ENCODE data around the gene SOAT1.

The SOAT1 gene

GRCh38 chr1:179305450-179305849 is 11.9 kb downstream of the SOAT1 start:
- H3K27ac ChIP-seq, result no peak overlapping the region
- TF ChIP-seq ZFX (IDR thresholded peaks at IDR 0.05) (no peak), CTCF (conservative IDR thresholded peaks at IDR 0.05) (no peak)

GRCh38 chr1:179310291-179310690 is 16.7 kb downstream of the SOAT1 start:
- no peak for TF ChIP-seq CTCF (conservative IDR thresholded peaks at IDR 0.05)
- TF ChIP-seq ZFX (IDR thresholded peaks at IDR 0.05), result no peak
- no peak overlapping the region for H3K27ac ChIP-seq

GRCh38 chr1:179310721-179311120 is 17.1 kb downstream of the SOAT1 start:
- no peak for TF ChIP-seq ZFX (IDR thresholded peaks at IDR 0.05)
- TF ChIP-seq CTCF (conservative IDR thresholded peaks at IDR 0.05), result no peak

GRCh38 chr1:179311149-179311700 is 17.6 kb downstream of the SOAT1 start:
- no peak for TF ChIP-seq ZFX (IDR thresholded peaks at IDR 0.05)
- no peak for TF ChIP-seq CTCF (conservative IDR thresholded peaks at IDR 0.05)
- H3K27ac ChIP-seq, result no peak overlapping the region

More at GRCh38 chr1:179310721-179311120, 17.1 kb downstream of the SOAT1 start:
- H3K27ac ChIP-seq, result no peak overlapping the region

- TF ChIP-seq CTCF (conservative IDR thresholded peaks at IDR 0.05) (no peak), ZFX (IDR thresholded peaks at IDR 0.05) (no peak)
- H3K27ac ChIP-seq, result no peak overlapping the region
These were observed 19.4 kb downstream of the SOAT1 start for GRCh38 chr1:179313004-179313403.

- H3K27ac ChIP-seq, result no peak overlapping the region
- TF ChIP-seq ZFX (IDR thresholded peaks at IDR 0.05), result no peak
- TF ChIP-seq CTCF (conservative IDR thresholded peaks at IDR 0.05), result no peak
These were observed 21.3 kb downstream of the SOAT1 start for GRCh38 chr1:179314928-179315327.

GRCh38 chr1:179318491-179318890 is 24.9 kb downstream of the SOAT1 start:
- H3K27ac ChIP-seq, result no peak overlapping the region
- TF ChIP-seq CTCF (conservative IDR thresholded peaks at IDR 0.05), result no peak
- TF ChIP-seq ZFX (IDR thresholded peaks at IDR 0.05), result no peak

Measured in C4-2B (cell line).